ENCODE results near the gene THBS3. TPM values are rescaled to one million over a fixed set of nuclear protein-coding genes. Genes with fewer than 3 reads are reported as not detected.

Gene THBS3
- 41.1 and 69.3 TPM in 2 replicates for total RNA-seq (2011; cell fraction: chromatin; rRNA removed; ENCODE audit: low replicate concordance)
- total RNA-seq (2011; cell fraction: nucleolus; rRNA removed) = 30.0 and 35.2 TPM in 2 replicates
- total RNA-seq (2011; cell fraction: nucleoplasm; rRNA removed) = 23.9 and 24.2 TPM in 2 replicates
- 2.5 and 3.2 TPM in 2 replicates for total RNA-seq (2014; rRNA removed)
- total RNA-seq (2014; rRNA removed; fragmentation: Illumina TruSeq; extraction: Trizol) = 2.0 and 2.4 TPM in 2 replicates
- 3.1 and 3.4 TPM in 2 replicates for total RNA-seq (2015; rRNA removed; fragmentation: Illumina TruSeq; extraction: Trizol)
- 3.3 and 5.0 TPM in 2 replicates for total RNA-seq (2021)
- polyA plus RNA-seq (2011; rRNA removed) = 5.8 and 6.8 TPM in 2 replicates
- polyA plus RNA-seq (2011; cell fraction: cytosol; rRNA removed) = 4.3 and 5.3 TPM in 2 replicates
- 48.2 and 56.8 TPM in 2 replicates for polyA plus RNA-seq (2011; cell fraction: nucleus; rRNA removed)
- 6.7 and 14.3 TPM in 2 replicates for polyA plus RNA-seq (2012)
- 2.5 and 3.2 TPM in 2 replicates for polyA plus RNA-seq (2014; fragmentation: Illumina TruSeq; extraction: Trizol)
- polyA plus RNA-seq (2014; fragmentation: Nextera tagmentation; extraction: Ambion mirVana) = under 1 TPM; 0.59 to 0.89 TPM
- 6.6 and 8.3 TPM in 2 replicates for polyA plus RNA-seq (2014; rRNA removed)
- 4.6 TPM in 2 replicates for polyA minus RNA-seq (2011; rRNA and poly(A)+ RNA removed)
- 2.0 and 2.3 TPM in 2 replicates for polyA minus RNA-seq (2011; cell fraction: cytosol; rRNA and poly(A)+ RNA removed)
- polyA minus RNA-seq (2011; cell fraction: nucleus; rRNA and poly(A)+ RNA removed) = 7.3 and 8.8 TPM in 2 replicates
- percentile 48 among the genes with signal in this experiment for Bru-seq, nascent RNA
- BruChase-seq, experiment 1, labeled RNA remaining after a 2-hour chase = percentile 41 among the genes with signal in this experiment
- percentile 46 among the genes with signal in this experiment for BruChase-seq, experiment 2, labeled RNA remaining after a 6-hour chase
- long read RNA-seq, experiment 1, partial matches to known transcripts = 2 of 6 reads
- long read RNA-seq, experiment 1, other reads (novel, unspliced or antisense) = 2 of 6 reads
- long read RNA-seq, experiment 2 = 0 reads
- long read RNA-seq, experiment 3 = 0 reads

DNA sequence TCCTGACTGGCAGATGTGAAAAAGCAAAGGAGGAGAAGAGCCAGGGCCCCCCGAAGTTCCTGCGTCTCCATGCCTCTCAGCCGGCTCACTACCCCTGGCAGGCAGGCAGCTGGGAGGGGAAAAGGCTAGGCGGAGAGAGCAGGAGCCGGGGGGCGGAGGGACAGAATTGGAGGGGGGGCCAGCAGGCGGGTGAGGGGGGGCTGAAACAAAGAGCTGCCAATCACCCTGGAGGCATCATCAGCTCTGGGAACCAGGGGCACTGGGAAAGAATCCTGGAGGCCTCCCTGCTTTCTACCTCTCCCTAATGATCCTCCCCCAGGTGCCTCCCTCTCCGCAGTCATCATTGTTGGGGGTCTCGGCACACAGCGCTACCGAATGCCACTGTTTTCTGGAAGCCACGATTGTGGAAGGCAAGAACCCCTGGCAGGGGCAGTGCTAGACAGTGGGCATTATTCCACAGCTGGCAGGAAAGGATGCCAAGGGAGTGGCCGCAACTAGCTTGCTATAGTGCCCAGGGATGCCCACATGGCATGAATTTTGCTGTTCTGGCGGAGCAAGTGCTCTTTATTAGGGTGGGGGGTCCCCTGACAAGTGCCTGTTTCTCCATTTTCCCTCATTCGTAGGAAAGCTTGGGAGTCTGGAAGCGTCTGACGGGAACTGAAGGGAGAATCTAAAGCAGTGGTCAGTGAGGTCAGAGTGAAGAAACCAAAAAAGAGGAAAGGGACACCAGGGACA lies at the start of gene THBS3:
THBS3 (minus strand) TSS at position 92 of the 735 bp plus-strand sequence; CDS start at position 71, 21 bp downstream.
- ChIA-PET CTCF (ENCODE audit: low intra/inter-chr PET ratio) (interaction anchor here (0.6 to 2.2 kb wide), 4 partner anchors 19 to 384 kb away, joined by 3 to 31 read pairs (median 4); no protein-coding TSS in a partner anchor), POLR2A (interaction anchor here (0.8 to 2.2 kb wide), 6 partner anchors 10 to 92 kb away, joined by 3 to 10 read pairs (median 3); no protein-coding TSS in a partner anchor)
- H3K4me2 ChIP-seq (ENCODE audit: insufficient read depth, low read length) = peak within 1 kb of the TSS; percentile 100
- peaks cover 22% of the 10 kb centered on the region; the same call in 2 of the 3 replicates for H3K36me3 ChIP-seq (ENCODE audit: control insufficient read depth, insufficient read depth, low read length)
- in situ Hi-C loops (cut with MboI) (loop anchor here (5.0 kb wide), 1 partner anchor 389 kb away; no protein-coding TSS in a partner anchor), intact Hi-C loops (cut with micrococcal nuclease) (loop anchor here (1.0 to 2.0 kb wide), 3 partner anchors 18 to 115 kb away; no protein-coding TSS in a partner anchor)
- TSS peak; percentile 83 for BruUV-seq (replicated peaks)
- ATAC-seq (no peak), DNase-seq (ENCODE audit: extremely low read depth in 1 of 4, low spot score in 3 of 4) (peak in 1 of 4 experiments; percentile 40), FAIRE-seq (no peak)
- H3K9me3 ChIP-seq (replicated peaks; ENCODE audit: control insufficient read depth, insufficient read depth, low read depth, low read length) = peaks cover 3% of the 10 kb centered on the region; the same call in 1 of the 2 replicates
- no peaks in the 10 kb centered on the region for H3K9me1 ChIP-seq (ENCODE audit: control insufficient read depth, insufficient read depth, low read length)
- peak within 1 kb of the TSS; percentile 97 for H3K27ac ChIP-seq (ENCODE audit: extremely low read depth, low read depth, low read length)
- H3K27me3 ChIP-seq (ENCODE audit: control insufficient read depth in 2 of 2, insufficient read depth in 2 of 2, low read length in 2 of 2) = no peaks in the 10 kb centered on the region
- peak within 1 kb of the TSS; percentile 95 for H2AFZ ChIP-seq (ENCODE audit: low read depth, low read length)
- H3K4me3 ChIP-seq = peak within 1 kb of the TSS; percentile 100
- peaks cover 19 to 30% of the 10 kb centered on the region in 2 experiments for H3K4me1 ChIP-seq (replicated peaks in 1 of 2; ENCODE audit: control insufficient read depth in 2 of 2, insufficient read depth in 2 of 2, low read length in 2 of 2)
- peak within 1 kb of the TSS; percentile 100 for H3K9ac ChIP-seq (ENCODE audit: insufficient read depth in 1 of 2, low read depth in 2 of 2, low read length in 2 of 2)
- peaks cover 18% of the 10 kb centered on the region for H3K79me2 ChIP-seq (ENCODE audit: control insufficient read depth, insufficient read depth, low read length)
- H4K20me1 ChIP-seq (replicated peaks; ENCODE audit: control insufficient read depth, insufficient read depth, low read length) = no peaks in the 10 kb centered on the region
- 36% methylated on average over 14 of the region's 17 CpGs for WGBS (ENCODE audit: insufficient coverage, low coverage, missing lambda C conversion rate)
- no peak for TF ChIP-seq ZNF717 (CRISPR knock-in tag; IDR thresholded peaks at IDR 0.05)
- TF ChIP-seq POLR2A (conservative IDR thresholded peaks at IDR 0.05) = 0 out of 2 replicates have a peak, but pooled peaks have one; percentile 73
- TF ChIP-seq, protein P1, sequence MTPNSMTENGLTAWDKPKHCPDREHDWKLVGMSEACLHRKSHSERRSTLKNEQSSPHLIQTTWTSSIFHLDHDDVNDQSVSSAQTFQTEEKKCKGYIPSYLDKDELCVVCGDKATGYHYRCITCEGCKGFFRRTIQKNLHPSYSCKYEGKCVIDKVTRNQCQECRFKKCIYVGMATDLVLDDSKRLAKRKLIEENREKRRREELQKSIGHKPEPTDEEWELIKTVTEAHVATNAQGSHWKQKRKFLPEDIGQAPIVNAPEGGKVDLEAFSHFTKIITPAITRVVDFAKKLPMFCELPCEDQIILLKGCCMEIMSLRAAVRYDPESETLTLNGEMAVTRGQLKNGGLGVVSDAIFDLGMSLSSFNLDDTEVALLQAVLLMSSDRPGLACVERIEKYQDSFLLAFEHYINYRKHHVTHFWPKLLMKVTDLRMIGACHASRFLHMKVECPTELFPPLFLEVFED (CRISPR knock-in tag; conservative IDR thresholded peaks at IDR 0.05) = peak; percentile 43; the same call in 1 of the 2 replicates
- TF ChIP-seq, protein P2, sequence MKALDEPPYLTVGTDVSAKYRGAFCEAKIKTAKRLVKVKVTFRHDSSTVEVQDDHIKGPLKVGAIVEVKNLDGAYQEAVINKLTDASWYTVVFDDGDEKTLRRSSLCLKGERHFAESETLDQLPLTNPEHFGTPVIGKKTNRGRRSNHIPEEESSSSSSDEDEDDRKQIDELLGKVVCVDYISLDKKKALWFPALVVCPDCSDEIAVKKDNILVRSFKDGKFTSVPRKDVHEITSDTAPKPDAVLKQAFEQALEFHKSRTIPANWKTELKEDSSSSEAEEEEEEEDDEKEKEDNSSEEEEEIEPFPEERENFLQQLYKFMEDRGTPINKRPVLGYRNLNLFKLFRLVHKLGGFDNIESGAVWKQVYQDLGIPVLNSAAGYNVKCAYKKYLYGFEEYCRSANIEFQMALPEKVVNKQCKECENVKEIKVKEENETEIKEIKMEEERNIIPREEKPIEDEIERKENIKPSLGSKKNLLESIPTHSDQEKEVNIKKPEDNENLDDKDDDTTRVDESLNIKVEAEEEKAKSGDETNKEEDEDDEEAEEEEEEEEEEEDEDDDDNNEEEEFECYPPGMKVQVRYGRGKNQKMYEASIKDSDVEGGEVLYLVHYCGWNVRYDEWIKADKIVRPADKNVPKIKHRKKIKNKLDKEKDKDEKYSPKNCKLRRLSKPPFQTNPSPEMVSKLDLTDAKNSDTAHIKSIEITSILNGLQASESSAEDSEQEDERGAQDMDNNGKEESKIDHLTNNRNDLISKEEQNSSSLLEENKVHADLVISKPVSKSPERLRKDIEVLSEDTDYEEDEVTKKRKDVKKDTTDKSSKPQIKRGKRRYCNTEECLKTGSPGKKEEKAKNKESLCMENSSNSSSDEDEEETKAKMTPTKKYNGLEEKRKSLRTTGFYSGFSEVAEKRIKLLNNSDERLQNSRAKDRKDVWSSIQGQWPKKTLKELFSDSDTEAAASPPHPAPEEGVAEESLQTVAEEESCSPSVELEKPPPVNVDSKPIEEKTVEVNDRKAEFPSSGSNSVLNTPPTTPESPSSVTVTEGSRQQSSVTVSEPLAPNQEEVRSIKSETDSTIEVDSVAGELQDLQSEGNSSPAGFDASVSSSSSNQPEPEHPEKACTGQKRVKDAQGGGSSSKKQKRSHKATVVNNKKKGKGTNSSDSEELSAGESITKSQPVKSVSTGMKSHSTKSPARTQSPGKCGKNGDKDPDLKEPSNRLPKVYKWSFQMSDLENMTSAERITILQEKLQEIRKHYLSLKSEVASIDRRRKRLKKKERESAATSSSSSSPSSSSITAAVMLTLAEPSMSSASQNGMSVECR (CRISPR knock-in tag; IDR thresholded peaks at IDR 0.05) = peak; percentile 11; the same call in 1 of the 2 replicates
